ENCODE data around the gene SYNGR3.

GRCh38 chr16:2022723-2023091 lies 32.9 kb downstream of the SYNGR3 start:
- TF ChIP-seq EZH2 (IDR thresholded peaks at IDR 0.05; ENCODE audit: low read length, missing control alignments), result no peak
- TF ChIP-seq CTCF (conservative IDR thresholded peaks at IDR 0.05 in 1 of 2, IDR thresholded peaks at IDR 0.05 in 1 of 2; ENCODE audit: low read depth in 1 of 2, low read length in 2 of 2), result no peak

Measured in fibroblast of lung (primary cell).